Subcutaneous adipose tissue (tissue), 4 donors: ENCODE results near the gene TRIM17. TPM values are rescaled to one million over a fixed set of nuclear protein-coding genes. Genes with fewer than 3 reads are reported as not detected.

Experiments used
- CTCF ChIP-seq: fragments of 450-650 bp; IDR thresholded peaks from one replicate; pipeline ENCODE4 v1.5.1; 2016; ENCODE audit warnings: low read depth, mild to moderate bottlenecking, control low read depth, antibody characterized with exemption, moderate library complexity
- small RNA-seq: library from RNA; depleted of rRNA; stranded (forward); fragments of <200 nt; gene quantifications from one replicate; pipeline ENCODE3, GENCODE V24; 2016
- total RNA-seq, 4 donors: library from RNA; depleted of rRNA; stranded (reverse); fragments of >200 nt; gene quantifications; one replicate each; pipeline ENCODE4 v1.1.0, GENCODE V29; 2016

The TRIM17 gene
- total RNA-seq, 4 donors from 2014 or later = not detected

GRCh38 chr1:228358039-228358763 lies 58.5 kb downstream of the TRIM17 start:
- TF ChIP-seq CTCF = no peak

Small RNAs within 50 kb of the gene (small RNA-seq; reads per million reads assigned to genes)
- gene MIR4666A = not detected

Other genes starting within 250 kb of the TRIM17 start
- gene OBSCN, start 208.8 kb downstream of the TRIM17 start, total RNA-seq = 1 to 10 TPM; 4.1 to 4.9 (median 4.7) TPM
- gene TRIM11, start 10.0 kb downstream of the TRIM17 start, total RNA-seq = 10 to 100 TPM in 3 of 4 donors, 1 to 10 TPM in 1; 8.6 to 16.2 (median 13.0) TPM
- 10 to 100 TPM; 12.9 to 33.7 (median 24.7) TPM for gene RNF187, start 70.5 kb upstream of the TRIM17 start, total RNA-seq